Measurements from ENCODE around the gene DSCAML1. TPM values are rescaled to one million over a fixed set of nuclear protein-coding genes. Genes with fewer than 3 reads are reported as not detected.

The DSCAML1 gene
- total RNA-seq, 1 donor from 2014 or later, result not detected

- Histone ChIP-seq H3K4me1 (no peaks in the 10 kb centered on the region), H3K27ac (no peak overlapping the region), H3K9me3 (no peaks in the 10 kb centered on the region), H3K36me3 (no peaks in the 10 kb centered on the region), H3K4me3 (no peak overlapping the region), H3K27me3 (no peaks in the 10 kb centered on the region)
- DNase-seq (ENCODE audit: low spot score in 2 of 2), result no peak
- intact Hi-C loops (cut with DNase I), result no loop called here
- TF ChIP-seq CTCF (IDR thresholded peaks at IDR 0.05), result no peak
These were observed 79.3 kb downstream of the DSCAML1 start for GRCh38 chr11:117717485-117718314.

GRCh38 chr11:117716521-117717440 lies 80.2 kb downstream of the DSCAML1 start:
- intact Hi-C loops (cut with DNase I), result no loop called here
- Histone ChIP-seq H3K27ac (no peak overlapping the region), H3K4me1 (no peaks in the 10 kb centered on the region), H3K36me3 (no peaks in the 10 kb centered on the region), H3K27me3 (no peaks in the 10 kb centered on the region), H3K4me3 (no peak overlapping the region), H3K9me3 (no peaks in the 10 kb centered on the region)
- no peak for TF ChIP-seq CTCF (IDR thresholded peaks at IDR 0.05)
- DNase-seq (ENCODE audit: low spot score in 2 of 2), result no peak

- Histone ChIP-seq H3K4me1 (no peaks in the 10 kb centered on the region), H3K27ac (no peak overlapping the region), H3K36me3 (no peaks in the 10 kb centered on the region), H3K4me3 (no peak overlapping the region), H3K9me3 (no peaks in the 10 kb centered on the region), H3K27me3 (no peaks in the 10 kb centered on the region)
- DNase-seq (ENCODE audit: low spot score in 2 of 2), result no peak
- intact Hi-C loops (cut with DNase I), result no loop called here
- TF ChIP-seq CTCF (IDR thresholded peaks at IDR 0.05), result no peak
These were observed 81.2 kb downstream of the DSCAML1 start for GRCh38 chr11:117715801-117716200.

- Histone ChIP-seq H3K27ac (no peak overlapping the region), H3K36me3 (no peaks in the 10 kb centered on the region), H3K4me1 (no peaks in the 10 kb centered on the region), H3K9me3 (peaks cover 0 to 3% of the 10 kb centered on the region in 2 donors), H3K4me3 (no peak overlapping the region), H3K27me3 (no peaks in the 10 kb centered on the region)
- intact Hi-C loops (cut with DNase I), result no loop called here
- DNase-seq (ENCODE audit: low spot score in 2 of 2), result no peak
- TF ChIP-seq CTCF (IDR thresholded peaks at IDR 0.05), result no peak
These were observed 83.5 kb downstream of the DSCAML1 start for GRCh38 chr11:117713538-117713991.

- TF ChIP-seq CTCF (IDR thresholded peaks at IDR 0.05), result no peak
- Histone ChIP-seq H3K4me3 (no peak overlapping the region), H3K27ac (no peak overlapping the region), H3K36me3 (no peaks in the 10 kb centered on the region), H3K4me1 (no peaks in the 10 kb centered on the region), H3K9me3 (peaks cover 0 to 3% of the 10 kb centered on the region in 2 donors), H3K27me3 (no peaks in the 10 kb centered on the region)
- intact Hi-C loops (cut with DNase I), result no loop called here
- no peak for DNase-seq (ENCODE audit: low spot score in 2 of 2)
These were observed 84.5 kb downstream of the DSCAML1 start for GRCh38 chr11:117712530-117712929.

Measured in ascending aorta (tissue), 2 donors.